SK-N-MC (cell line): ENCODE data around the gene HYDIN.
"Not testable (repeated sequence)": the region's sequence is repeated elsewhere in the genome, so short reads cannot be mapped to it uniquely, and the experiment has no call there.

Experiments used
- EZH2 ChIP-seq: fragments of 200-600 bp; sonication (generic); IDR thresholded peaks from one replicate; pipeline ENCODE4 v1.6.1; 2017; ENCODE audit warnings: antibody characterized with exemption
- POLR2AphosphoS5 ChIP-seq: IDR thresholded peaks from 2 replicates; pipeline ENCODE4 v1.6.1; 2012; ENCODE audit warnings: mild to moderate bottlenecking, low read depth, low read length, borderline replicate concordance

- not testable (repeated sequence) for TF ChIP-seq EZH2, POLR2AphosphoS5
Observed at GRCh38 chr16:70877895-70878294, 352.6 kb downstream of the HYDIN start.
